ENCODE results near the gene MVD.
"Not testable (repeated sequence)": the region's sequence is repeated elsewhere in the genome, so short reads cannot be mapped to it uniquely, and the experiment has no call there.

The MVD gene

DNA sequence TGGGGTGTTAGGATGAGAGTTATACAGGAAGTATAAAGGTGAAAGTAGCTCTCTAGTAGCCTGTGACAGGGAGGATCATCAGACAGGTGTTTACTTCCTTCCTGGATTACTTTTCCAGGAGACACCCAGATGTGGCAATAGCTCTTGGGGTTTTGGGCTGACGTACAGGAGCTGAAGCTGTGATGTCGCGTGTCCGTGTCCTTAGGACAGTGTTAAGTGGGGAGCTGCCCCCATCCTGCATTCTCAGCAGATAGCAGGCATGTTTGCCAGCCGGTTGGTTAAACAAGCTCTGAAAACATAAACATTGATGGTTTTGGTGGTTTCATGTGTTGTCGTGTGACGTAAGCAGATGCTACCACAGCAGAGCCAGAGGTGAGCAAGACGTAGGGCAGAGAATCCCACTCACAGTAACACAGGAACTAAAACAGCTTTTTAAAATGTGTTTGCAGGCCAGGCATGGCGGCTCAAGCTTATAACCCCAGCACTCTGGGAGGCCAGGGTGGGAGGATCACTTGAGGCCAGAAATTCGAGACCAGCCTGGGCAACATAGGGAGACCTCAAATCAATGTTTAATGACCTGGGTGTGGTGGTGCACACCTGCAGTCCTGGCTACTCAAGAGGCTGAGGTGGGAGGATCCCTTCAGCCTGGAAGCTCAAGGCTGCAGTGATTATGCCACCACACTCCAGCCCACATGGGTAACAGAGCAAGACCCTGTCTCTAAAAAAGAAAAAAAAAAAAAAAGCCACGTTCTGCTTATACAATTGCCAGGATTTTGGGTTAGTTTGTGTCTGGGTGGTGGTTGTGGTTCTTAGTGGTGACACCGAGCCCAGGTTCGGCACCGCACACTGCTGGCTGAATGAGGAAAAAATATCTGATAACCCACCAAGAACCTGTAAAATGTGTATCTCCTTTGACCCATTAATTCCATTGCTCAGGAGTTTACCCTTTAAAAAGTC is 42.8 kb downstream of the MVD start:
- no peak for DNase-seq

DNA sequence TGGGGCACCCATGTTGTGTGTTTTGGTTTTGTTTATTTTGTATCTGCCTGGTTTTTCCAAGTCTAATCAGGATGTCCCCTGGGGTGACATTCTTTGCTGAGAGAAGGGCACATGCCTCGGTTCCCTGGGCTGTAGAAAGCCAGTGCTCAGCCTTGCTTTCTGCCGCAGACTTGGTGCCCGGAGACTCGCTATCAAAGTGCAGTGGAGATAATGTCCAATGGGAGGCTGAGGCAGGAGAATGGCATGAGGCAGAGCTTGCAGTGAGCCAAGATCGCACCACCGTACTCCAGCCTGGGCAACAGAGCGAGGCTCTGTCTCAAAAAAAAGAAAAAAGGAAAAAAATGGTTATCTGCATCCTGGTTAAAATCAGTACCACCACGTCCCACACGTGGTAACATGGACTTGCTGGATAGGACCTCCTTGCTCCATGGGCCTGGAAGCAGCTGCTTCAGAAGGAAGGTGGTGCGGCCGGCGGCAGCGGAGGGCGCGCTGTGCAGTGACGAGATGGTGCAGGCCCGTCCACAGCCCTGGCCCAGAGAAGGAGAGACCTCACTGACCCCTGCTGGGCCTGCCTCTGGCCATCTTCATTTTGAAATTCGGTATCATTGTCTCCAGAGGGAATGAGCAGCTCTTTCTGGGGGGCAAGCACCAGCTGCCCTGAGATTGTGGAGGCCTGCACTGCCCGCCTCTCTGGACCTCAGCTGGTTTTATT is 43.8 kb downstream of the MVD start:
- no peak for DNase-seq

DNA sequence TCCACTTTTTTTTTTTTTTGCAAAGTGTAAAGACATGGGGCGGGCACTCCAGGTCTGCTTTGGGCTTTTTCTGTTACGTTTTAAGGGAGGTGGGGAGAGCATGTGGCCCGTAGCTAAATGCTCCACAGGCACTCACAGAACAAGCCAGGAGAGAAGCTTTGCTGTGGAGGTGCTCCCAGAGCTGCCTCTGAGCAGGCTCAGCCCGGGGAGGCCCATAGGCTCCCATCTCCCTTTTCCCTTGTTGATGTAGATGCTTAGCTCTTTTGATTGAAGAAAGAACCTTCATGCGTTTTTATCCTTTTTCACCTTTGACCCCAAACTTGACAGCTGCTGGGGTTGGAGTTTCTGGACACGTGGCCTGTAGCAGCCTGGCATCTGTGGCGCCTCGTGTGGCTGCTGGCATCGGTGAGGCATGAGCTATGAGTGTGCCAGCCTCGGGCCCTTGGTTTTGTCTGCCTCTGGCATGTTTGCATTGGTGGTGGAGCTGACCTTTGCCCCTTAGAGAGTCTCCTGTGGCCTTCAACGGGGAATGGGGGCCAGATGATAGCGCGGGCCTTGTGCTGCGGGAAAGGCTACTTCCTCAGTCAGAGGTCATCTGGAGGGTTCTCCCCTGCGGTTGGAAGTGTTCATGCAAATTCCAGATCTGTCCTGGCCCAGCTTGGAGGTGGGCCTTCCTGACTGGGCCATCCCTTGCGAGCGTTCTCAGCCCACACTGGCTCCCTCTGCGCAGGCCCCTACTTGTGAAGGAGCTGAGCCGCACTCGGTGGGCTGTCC is 44.5 kb downstream of the MVD start:
- no peak for DNase-seq

DNA sequence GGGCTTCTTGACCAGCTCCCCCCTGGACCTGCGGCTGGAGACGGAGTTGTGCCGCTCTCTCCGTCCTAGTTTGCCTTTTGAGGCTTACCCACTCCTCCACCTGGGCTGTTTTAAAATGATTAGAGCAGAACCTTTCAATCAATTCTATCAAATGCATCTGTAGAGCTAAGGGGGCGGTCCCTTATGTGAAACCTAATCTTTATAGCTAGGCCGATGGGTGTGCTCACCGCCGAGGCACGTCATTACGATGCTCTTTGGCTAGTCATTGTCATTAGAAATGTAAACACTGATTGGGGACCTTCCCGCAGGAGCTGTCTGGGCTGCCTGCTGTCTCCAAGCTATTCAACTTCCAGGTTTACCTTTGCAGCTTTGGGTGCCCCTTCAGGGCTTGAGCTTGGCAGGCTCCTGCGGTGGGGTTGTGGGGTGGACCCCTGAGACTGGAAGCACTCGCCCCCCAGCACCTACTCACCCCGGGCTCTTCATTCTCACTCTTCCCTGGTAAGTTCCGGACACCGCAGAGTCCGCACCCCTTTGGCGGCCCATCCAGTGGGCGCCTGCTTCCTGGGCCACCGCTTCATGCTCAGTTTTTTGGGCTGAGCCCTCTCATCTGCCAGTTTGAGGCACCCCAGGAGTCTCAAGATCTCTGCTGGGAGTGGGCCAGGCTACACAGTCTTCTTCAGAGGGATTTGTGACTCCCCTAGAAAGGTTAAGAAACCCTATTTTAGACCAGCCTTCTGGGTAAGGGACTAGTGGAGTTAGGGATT is 45.4 kb downstream of the MVD start:
- DNase-seq = no peak

DNA sequence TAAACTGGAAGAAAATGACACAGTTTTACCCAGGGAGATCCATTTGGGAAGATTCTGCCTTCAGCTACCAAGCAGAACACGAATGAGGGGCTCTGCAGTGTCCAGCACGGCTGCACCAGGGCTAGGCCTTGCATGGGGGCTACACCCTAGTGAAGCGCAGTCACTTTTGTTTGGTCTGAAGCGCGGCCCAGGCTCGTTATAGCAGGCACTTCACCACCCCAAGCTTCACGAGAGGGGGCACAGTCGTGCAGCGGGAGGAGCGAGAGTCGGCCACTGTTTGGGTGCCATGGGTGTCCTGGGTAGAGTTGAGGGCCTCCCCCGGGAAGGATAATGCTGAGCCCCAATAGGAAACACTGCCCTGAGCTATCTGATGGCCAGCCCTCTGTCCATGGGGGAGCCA is 46.2 kb downstream of the MVD start:
- no peak for DNase-seq

DNA sequence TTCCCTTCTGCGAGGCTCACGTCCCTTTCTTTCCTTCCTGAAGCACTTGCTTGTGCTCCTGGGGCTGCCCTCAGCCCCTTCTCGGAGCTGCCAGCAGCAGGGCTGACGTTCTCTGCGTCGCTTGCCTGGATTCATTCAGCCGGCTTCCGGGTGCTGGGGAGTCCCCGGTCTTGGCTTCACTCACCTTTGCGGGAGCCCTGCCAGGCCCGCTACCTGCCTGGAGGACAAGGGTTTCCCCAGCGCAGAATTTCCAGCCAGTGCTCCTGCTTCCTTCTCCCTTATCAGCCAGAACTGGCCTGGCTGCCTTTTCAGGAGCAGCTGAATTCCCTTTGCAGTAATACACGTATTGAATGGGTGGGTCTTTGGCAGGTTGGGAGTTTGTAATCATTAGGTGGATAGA is 46.6 kb downstream of the MVD start:
- no peak for DNase-seq

DNA sequence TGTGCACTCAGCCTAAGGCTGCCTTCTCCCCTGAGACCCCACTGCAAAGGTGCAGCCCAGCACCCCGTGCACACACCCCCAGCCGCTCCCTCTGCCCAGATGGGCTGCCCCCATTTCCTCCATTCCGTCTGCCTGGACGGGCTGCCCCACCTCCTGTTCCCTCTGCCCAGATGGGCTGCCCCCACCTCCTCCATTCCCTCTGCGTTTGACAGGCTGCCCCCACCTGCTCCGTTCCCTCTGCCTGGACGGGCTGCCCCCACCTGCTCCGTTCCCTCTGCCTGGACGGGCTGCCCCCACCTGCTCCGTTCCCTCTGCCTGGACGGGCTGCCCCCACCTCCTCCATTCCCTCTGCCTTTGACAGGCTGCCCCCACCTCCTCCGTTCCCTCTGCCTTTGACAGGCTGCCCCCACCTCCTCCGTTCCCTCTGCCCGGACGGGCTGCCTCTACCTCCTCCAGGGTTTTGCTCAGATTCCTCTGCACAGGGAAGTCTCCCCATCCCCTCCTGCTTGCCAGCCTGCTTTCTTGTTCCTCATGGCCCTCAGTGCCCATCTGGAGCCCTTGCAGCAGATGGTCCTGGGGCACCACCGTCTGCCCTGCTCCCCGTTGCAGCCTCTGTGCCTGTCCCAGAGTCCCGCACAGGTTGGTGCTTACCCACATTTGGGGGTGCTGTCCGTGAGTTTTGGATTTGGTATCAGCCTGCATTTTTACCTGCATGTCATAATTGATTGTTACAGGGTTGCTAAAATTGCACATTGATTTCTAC is 47.9 kb downstream of the MVD start:
- DNase-seq = no peak

DNA sequence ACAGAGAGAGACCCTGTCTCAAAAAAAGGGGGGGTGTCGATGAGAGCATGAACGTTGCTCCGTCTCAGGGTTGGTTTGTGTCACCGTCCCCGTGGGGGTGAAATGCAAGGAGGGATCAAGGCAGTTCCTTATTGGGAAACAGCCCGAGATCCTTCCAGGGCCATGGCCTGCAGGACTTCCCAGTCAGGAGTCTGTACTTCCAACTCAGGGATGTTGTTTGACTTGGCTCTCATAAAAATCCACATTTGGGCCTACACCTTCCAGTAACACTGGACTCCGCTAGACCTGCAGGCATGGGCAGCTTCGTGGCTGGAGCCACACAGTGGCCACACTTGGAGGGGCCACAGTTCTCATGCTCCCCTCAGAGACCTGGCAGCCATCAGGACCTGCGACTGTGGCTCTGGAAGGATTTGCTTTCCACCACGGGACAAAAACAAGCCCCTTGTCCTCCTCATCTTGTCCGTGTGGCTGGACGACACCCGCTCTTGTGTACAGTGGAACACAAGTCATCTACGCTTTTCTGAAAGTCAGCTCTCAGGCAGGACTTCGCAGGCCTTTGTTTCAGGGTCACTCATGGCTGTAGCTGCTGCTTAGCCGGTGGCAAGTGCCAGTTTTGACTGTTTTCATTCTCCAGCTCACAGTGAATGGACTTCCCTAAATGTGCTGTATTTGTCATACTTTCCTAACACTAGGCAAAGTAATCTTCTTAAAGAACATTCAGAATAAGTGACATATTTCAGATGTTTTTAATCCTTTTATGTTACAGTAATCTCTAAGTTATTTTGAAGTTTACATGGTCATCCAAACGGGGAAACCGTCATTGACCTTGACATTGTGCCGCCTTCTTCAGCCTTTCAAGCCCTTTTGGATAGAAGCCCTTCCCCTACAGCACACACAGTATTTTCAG is 48.7 kb downstream of the MVD start:
- DNase-seq = no peak

DNA sequence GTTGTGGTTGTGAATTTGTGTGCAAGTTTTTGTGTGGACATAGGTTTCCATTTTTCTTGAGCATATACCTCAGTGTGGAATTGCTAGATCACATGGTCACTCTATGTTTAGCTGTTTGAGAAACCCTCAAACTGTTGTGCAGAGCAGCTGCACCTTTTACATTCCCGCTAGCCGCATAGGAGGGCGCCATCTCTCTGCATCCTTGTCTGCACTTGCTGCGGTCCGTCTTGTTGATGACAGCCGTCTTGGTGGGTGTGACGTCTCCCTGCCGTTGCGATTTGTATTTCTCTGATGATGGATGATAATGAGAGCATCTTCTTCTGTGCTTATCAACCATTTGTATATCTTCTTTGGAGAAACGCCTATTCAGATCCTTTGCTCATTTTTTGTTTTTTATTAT is 49.6 kb downstream of the MVD start:
- DNase-seq = no peak

DNA sequence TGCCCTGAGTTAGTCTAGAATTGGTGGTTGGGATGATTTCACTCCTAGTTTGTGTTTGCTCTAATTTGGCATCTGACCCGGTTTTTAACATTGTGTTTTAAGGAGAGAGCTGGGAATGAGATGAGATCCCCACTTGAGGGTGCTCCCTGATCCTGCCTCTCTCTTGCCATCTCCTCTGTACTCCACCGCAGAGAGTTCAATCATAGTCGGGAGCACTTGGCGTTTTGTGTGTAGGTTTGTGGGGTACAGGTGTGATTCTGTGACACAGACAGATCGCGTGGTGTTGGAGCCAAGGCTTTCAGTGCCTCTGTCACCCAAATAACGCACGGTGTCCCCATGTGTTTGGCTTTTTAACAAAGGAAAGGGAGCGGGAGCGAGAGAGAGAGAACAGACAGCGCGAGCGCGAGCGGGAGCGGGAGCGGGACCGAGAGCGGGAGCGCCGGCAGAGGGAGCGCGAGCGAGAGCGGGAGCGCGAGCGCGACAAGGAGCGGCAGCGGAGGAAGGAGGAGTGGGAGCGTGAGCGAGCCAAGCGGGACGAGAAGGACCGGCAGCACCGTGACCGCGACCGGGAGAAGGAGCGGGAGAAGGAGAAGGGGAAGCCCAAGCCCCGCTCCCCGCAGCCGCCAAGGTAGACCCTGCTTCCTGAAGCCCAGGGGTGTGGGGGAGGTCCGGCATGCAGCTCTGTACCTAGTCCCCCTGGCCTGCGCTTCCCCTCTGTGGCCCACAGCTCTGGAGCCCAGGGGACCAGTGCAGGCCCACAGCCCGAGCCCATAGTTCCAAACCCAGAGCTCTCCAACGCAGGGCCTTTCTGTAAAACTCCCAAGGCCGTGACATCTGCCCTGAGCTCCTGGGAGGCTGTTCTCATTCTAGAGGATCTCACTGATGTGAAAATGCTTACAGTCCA is 51.7 kb downstream of the MVD start:
- DNase-seq = no peak

DNA sequence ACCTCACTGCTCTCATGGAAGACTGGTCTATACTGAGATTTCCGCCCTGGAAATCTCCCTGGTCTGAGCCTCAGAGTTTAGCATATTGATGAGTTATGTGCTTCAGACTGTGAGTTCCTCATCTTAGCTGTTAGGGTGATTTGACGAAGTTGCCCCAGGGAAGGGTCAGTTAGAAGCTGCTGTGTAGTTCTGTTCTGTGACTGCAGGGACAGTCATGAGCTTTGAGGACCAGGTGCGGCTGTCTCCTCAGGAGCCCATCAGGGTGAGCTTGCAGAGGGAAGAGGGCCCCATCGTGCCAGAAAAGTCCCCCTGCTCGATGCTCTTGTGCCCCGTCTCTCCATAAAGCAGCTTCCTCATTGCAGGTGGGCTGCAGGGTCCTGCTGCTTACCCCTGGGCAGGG is 52.8 kb downstream of the MVD start:
- DNase-seq = no peak

DNA sequence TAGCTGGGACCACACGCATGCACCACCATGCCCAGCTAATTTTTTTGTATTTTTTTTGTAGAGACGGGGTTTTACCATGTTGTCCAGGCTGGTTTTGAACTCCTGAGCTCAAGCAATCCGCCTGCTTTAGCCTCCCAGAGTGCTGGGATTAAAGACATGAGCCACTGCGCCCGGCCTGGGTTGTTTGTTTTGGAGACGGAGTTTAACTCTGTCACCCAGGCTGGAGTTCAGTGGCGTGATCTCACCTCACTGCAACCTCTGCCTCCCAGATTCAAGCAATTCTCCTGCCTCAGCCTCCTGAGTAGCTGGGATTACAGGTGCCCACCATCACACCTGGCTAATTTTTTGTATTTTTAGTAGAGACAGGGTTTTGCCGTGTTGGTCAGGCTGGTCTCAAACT is 53.5 kb downstream of the MVD start:
- not testable (repeated sequence) for DNase-seq

DNA sequence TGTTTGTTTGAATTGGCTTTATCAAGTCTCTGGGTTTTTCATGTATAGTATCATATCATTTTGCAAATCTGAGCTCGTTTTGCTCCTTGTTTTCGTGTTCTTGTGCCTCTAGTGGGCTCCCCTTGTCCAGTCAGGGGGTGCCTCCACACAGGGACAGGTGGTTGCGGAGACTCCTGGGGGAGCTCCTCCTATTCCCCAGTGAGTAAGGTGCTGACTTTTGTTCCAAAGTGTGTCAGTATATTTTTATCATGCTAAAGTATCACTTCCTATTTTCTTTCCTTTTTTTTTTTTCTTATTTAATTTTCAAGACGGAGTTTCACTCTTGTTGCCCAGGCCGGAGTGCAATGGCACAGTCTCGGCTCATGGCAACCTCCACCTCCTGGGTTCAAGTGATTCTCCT is 54.8 kb downstream of the MVD start:
- no peak for DNase-seq

DNA sequence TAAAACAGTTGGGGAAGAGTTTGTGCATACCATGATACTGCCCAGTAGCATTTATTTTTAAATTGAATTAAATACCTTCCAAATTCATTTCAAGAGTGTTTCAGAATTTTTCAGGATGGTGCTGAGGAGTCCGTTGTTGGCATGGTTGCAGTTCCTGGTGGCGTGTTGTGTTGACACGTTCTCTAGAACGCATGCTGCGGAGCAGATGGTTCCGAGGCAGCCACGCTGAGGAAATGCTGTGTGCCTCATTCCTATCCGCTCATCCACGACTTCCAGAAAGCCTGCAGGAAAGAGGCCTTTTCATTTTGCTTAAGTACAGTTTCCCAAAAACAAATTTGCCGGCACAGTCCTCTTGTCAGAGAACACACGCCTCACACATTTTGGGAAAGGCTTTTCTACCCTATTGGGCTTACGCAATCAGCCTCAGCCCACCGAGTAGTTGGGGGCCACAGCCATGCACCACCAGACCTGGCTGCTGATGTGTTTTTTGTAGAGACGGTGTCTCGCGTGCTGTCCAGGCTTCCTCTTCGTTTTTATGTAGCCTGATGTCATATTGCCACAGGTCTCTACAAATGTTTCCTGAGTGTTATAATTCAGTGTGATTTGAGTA is 56.6 kb downstream of the MVD start:
- no peak for DNase-seq

DNA sequence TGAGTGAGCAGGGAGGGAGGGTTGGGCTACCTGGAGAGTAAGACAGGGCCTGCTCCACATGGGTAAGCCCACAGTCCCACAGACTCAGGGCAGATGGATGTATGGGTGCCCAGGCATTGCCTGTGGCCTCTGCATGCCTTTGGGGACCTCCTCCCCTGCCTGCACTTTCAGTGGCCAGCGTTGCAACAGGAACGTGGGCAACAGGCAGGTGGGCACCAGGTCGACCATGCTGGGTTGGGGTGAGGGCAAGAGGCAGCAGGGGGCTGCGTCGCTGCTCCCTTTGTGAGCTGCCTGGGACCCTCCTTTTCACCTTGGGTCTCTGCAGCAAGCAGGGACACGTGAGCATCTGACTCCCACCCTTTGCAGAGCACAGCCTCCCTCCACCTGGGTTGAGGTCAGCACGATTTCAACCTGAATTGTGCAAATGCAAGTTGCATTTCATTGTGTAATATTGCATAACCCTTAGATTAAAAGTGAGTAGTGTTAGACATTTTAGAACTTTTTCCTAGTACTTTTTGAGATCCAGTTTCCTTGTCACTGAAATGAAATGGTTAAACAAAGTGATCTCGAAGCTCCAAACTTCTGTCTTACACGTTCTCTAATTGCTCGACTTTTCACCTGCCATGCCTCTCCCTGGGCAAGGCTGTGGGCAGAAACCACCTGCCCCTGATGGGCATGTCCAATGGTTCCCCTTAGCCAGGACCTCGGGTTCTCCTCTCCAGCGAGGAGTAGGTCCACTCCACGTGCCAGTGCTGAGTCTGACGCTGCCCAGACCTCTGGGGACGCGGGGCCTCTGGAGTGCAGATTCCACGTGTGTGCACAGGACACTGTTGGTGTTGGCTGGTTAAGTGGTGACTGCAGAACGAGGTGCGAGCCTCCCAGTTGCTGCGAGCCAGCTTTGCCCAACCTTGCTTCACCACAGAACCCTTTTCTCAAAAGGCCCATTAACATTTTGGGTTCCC is 57.4 kb downstream of the MVD start:
- DNase-seq = no peak

DNA sequence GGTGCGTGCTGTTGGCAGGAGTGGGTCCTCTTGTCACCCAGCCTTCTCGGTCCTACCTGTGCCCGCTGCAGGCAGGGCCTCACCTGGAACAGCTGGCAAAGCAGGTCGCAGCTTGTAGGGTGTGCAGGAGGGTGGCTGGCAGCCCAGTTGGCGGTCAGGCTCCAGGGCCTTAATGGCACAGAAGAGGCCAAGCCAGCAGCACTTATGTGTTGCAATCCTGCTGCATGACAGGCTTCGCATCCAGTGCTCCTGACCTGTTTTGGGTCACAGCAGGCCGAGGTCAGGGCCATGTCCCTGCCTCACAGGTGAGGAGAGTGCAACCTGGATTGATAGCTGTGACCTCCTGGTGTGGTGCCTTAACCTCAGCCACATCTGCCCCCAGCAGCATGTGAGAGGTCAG is 60.8 kb downstream of the MVD start:
- DNase-seq = no peak
